H1 (cell line): ENCODE data around the gene TTC28. TPM values are rescaled to one million over a fixed set of nuclear protein-coding genes. Genes with fewer than 3 reads are reported as not detected.

Experiments
- CTCF ChIA-PET: fragments of 300-600 bp; sonication (Branson Sonifier 250); formaldehyde crosslinking; loops from one replicate; lab custom pipeline; 2021; ENCODE audit not compliant: partially characterized antibody; lab: Charles Lee
- POLR2A ChIA-PET: fragments of 300-600 bp; sonication (Branson Sonifier 250); formaldehyde crosslinking; loops from one replicate; lab custom pipeline; 2021; ENCODE audit warnings: inconsistent platforms; ENCODE audit not compliant: partially characterized antibody; lab: Charles Lee
- DNase-seq, 2 experiments: peaks; one replicate each; pipeline versions ENCODE4 v3.0.0 to v3.0.0-alpha.2; 2010 to 2022; ENCODE audit warnings: low spot score in 2 of 2, low read depth in 1 of 2, mixed read lengths in 1 of 2
- FAIRE-seq: peaks from 2 replicates; lab custom pipeline; 2011; peaks lifted over from hg19 to GRCh38; lab: Jason Lieb, UNC
- H2AFZ ChIP-seq: 2 replicates; pipeline ENCODE4 v1.8.1; 2012; ENCODE audit warnings: low read length, inconsistent platforms
- H2AK5ac ChIP-seq: 2 replicates; pipeline ENCODE4 v1.6.1; 2013; ENCODE audit warnings: low read depth, low read length
- H2BK120ac ChIP-seq: replicated peaks from 2 replicates; pipeline ENCODE3; 2013; ENCODE audit warnings: low read depth, low read length, inconsistent platforms
- H2BK12ac ChIP-seq: 2 replicates; pipeline ENCODE4 v1.6.1; 2013; ENCODE audit warnings: low read depth, low read length
- H2BK15ac ChIP-seq: 2 replicates; pipeline ENCODE4 v1.6.1; 2013; ENCODE audit warnings: low read length
- H2BK20ac ChIP-seq: 2 replicates; pipeline ENCODE4 v1.6.1; 2013; ENCODE audit warnings: low read length
- H2BK5ac ChIP-seq: 2 replicates; pipeline ENCODE4 v1.6.1; 2013; ENCODE audit warnings: low read depth, low read length
- H3K14ac ChIP-seq: 2 replicates; pipeline ENCODE4 v1.6.1; 2013; ENCODE audit warnings: inconsistent platforms; ENCODE audit not compliant: insufficient read length
- H3K18ac ChIP-seq: 2 replicates; pipeline ENCODE4 v1.6.1; 2013; ENCODE audit warnings: low read length; ENCODE audit errors: extremely low read depth
- H3K23ac ChIP-seq: 2 replicates; pipeline ENCODE4 v1.6.1; 2013; ENCODE audit warnings: inconsistent platforms; ENCODE audit not compliant: insufficient read length
- H3K23me2 ChIP-seq: 2 replicates; pipeline ENCODE4 v1.6.1; 2013; ENCODE audit warnings: low read depth, low read length
- H3K27ac ChIP-seq: 2 replicates; pipeline ENCODE4 v1.6.1; 2011; ENCODE audit warnings: low read depth, low read length, inconsistent platforms
- H3K27me3 ChIP-seq, 4 experiments: replicated peaks in 1 of 4; 1 replicate in 1 of 4; 2 replicates in 3 of 4; pipeline versions ENCODE4 v1.6.1 to v1.8.1; 2011 to 2013; ENCODE audit warnings: low read length in 3 of 4, mild to moderate bottlenecking in 3 of 4, inconsistent platforms in 2 of 4, mixed read lengths in 2 of 4, moderate library complexity in 1 of 4; ENCODE audit not compliant: control insufficient read depth in 3 of 4, insufficient read depth in 3 of 4; ENCODE audit errors: extremely low read depth in 1 of 4
- H3K36me3 ChIP-seq, 4 experiments: 2 replicates each; pipeline versions ENCODE4 v1.6.1 to v1.8.1; 2011 to 2013; ENCODE audit warnings: mild to moderate bottlenecking in 4 of 4, low read length in 3 of 4, moderate library complexity in 2 of 4, control low read depth in 1 of 4, inconsistent platforms in 1 of 4; ENCODE audit not compliant: insufficient read depth in 4 of 4, control insufficient read depth in 2 of 4
- H3K4ac ChIP-seq: replicated peaks from 2 replicates; pipeline ENCODE3; 2013; ENCODE audit warnings: low read length, low read depth, mixed read lengths, inconsistent platforms; ENCODE audit not compliant: insufficient read length
- H3K4me1 ChIP-seq, 4 experiments: replicated peaks in 1 of 4; 1 replicate in 1 of 4; 2 replicates in 3 of 4; pipeline versions ENCODE4 v1.6.1 to v1.8.1; 2011 to 2013; ENCODE audit warnings: low read length in 3 of 4, inconsistent platforms in 2 of 4, mixed read lengths in 1 of 4; ENCODE audit not compliant: insufficient read depth in 4 of 4, control insufficient read depth in 3 of 4
- H3K4me2 ChIP-seq, 2 experiments: 2 replicates each; pipeline versions ENCODE4 v1.6.1 to v1.8.1; 2011 to 2013; ENCODE audit warnings: low read depth in 2 of 2, low read length in 2 of 2, control low read depth in 1 of 2, inconsistent platforms in 1 of 2, mild to moderate bottlenecking in 1 of 2; ENCODE audit not compliant: insufficient read depth in 1 of 2
- H3K4me3 ChIP-seq, 4 experiments: fragments of 200-600, 300-600 bp in 1 of 4; sonication (generic), shearing (Covaris generic), sonication (Bioruptor Twin) in 1 of 4; 2 replicates each; pipeline versions ENCODE4 v1.5.1 to v1.8.1; 2011 to 2016; ENCODE audit warnings: low read length in 4 of 4, low read depth in 3 of 4, control low read depth in 2 of 4, inconsistent platforms in 2 of 4, mild to moderate bottlenecking in 2 of 4, mixed read lengths in 1 of 4, moderate library complexity in 1 of 4; ENCODE audit not compliant: insufficient read depth in 2 of 4; ENCODE audit errors: extremely low read depth in 1 of 4
- H3K56ac ChIP-seq: replicated peaks from 2 replicates; pipeline ENCODE3; 2013; ENCODE audit warnings: low read depth, mild to moderate bottlenecking, mixed read lengths, low read length, inconsistent platforms; ENCODE audit not compliant: insufficient read length
- H3K79me1 ChIP-seq: 2 replicates; pipeline ENCODE4 v1.6.1; 2013; ENCODE audit warnings: low read depth, low read length, control low read depth
- H3K79me2 ChIP-seq, 2 experiments: 2 replicates each; pipeline versions ENCODE4 v1.6.1 to v1.8.1; 2012 to 2013; ENCODE audit warnings: low read length in 2 of 2, mild to moderate bottlenecking in 2 of 2, inconsistent platforms in 1 of 2; ENCODE audit not compliant: insufficient read depth in 2 of 2, control insufficient read depth in 1 of 2
- H3K9ac ChIP-seq, 4 experiments: replicated peaks in 1 of 4; 1 replicate in 1 of 4; 2 replicates in 3 of 4; pipeline versions ENCODE4 v1.6.1 to v1.8.1; 2011 to 2013; ENCODE audit warnings: low read depth in 3 of 4, low read length in 3 of 4, control low read depth in 2 of 4, mild to moderate bottlenecking in 2 of 4, moderate library complexity in 2 of 4, inconsistent platforms in 1 of 4; ENCODE audit errors: extremely low read depth in 1 of 4
- H3K9me3 ChIP-seq, 2 experiments: 2 replicates each; pipeline versions ENCODE4 v1.6.1 to v1.8.1; 2012 to 2013; ENCODE audit warnings: mild to moderate bottlenecking in 2 of 2, moderate library complexity in 2 of 2, control low read depth in 1 of 2, inconsistent platforms in 1 of 2, low read depth in 1 of 2, low read length in 1 of 2, mixed read lengths in 1 of 2; ENCODE audit not compliant: insufficient read depth in 2 of 2
- H4K20me1 ChIP-seq, 2 experiments: replicated peaks in 1 of 2; 2 replicates each; pipeline versions ENCODE3 to v1.8.1; 2011 to 2013; ENCODE audit warnings: inconsistent platforms in 2 of 2, low read length in 2 of 2, mild to moderate bottlenecking in 1 of 2; ENCODE audit not compliant: insufficient read depth in 2 of 2, control insufficient read depth in 1 of 2
- H4K5ac ChIP-seq: 2 replicates; pipeline ENCODE4 v1.6.1; 2013; ENCODE audit warnings: low read length, low read depth, mixed read lengths, inconsistent platforms; ENCODE audit not compliant: insufficient read length
- H4K8ac ChIP-seq: 2 replicates; pipeline ENCODE4 v1.8.0; 2013; ENCODE audit warnings: mild to moderate bottlenecking, moderate library complexity, low read length, inconsistent platforms; ENCODE audit not compliant: insufficient read depth; ENCODE audit errors: extremely low read depth
- H4K91ac ChIP-seq: replicated peaks from 2 replicates; pipeline ENCODE3; 2013; ENCODE audit warnings: low read length, mixed read lengths, inconsistent platforms; ENCODE audit not compliant: insufficient read length
- ASH2L ChIP-seq: fragments of 200-600, 300-600 bp; sonication (generic); IDR thresholded peaks from one replicate; pipeline ENCODE4 v1.7.1; 2017; ENCODE audit warnings: low read length
- BCL11A ChIP-seq, 2 experiments: IDR thresholded peaks; one replicate each; pipeline ENCODE4 v1.6.1; 2011; ENCODE audit warnings: low read depth in 2 of 2, low read length in 2 of 2, mild to moderate bottlenecking in 2 of 2
- CTBP2 ChIP-seq: IDR thresholded peaks from 2 replicates; pipeline ENCODE4 v1.7.0; 2011; ENCODE audit warnings: borderline replicate concordance, mild to moderate bottlenecking, moderate library complexity, mixed read lengths, low read length; ENCODE audit not compliant: insufficient read depth, insufficient read length
- EZH2 ChIP-seq: fragments of 200-600 bp; sonication (generic); IDR thresholded peaks from 2 replicates; pipeline ENCODE4 v1.7.1; 2012; ENCODE audit warnings: low read depth, mild to moderate bottlenecking, moderate library complexity, low read length, inconsistent platforms; ENCODE audit not compliant: severe bottlenecking
- FOSL1 ChIP-seq: IDR thresholded peaks from 2 replicates; pipeline ENCODE4 v1.6.1; 2011; ENCODE audit warnings: mild to moderate bottlenecking, low read depth, low read length, moderate library complexity; ENCODE audit not compliant: insufficient read depth
- KDM5A ChIP-seq: fragments of 200-600 bp; IDR thresholded peaks from 2 replicates; pipeline ENCODE4 v1.7.1; 2012; ENCODE audit warnings: mild to moderate bottlenecking, low read length, inconsistent platforms, mixed read lengths
- POLR2A ChIP-seq, 2 experiments: IDR thresholded peaks; 1 replicate in 1 of 2; 2 replicates in 1 of 2; pipeline ENCODE4 v1.6.1; 2011; ENCODE audit warnings: low read depth in 2 of 2, low read length in 2 of 2, mild to moderate bottlenecking in 2 of 2; ENCODE audit errors: control extremely low read depth in 1 of 2
- POU5F1 ChIP-seq: IDR thresholded peaks from 2 replicates; pipeline ENCODE4 v1.6.1; 2011; ENCODE audit warnings: low read depth, mild to moderate bottlenecking, low read length, moderate library complexity
- SIRT6 ChIP-seq: IDR thresholded peaks from one replicate; pipeline ENCODE4 v1.7.1; 2012; ENCODE audit warnings: low read length, inconsistent platforms
- WGBS, 2 experiments: shearing (Covaris generic) in 1 of 2; methylation state at CpG; one replicate each; pipeline versions ENCODE4 v1.1.6 to v1.1.7; 2013 to 2015; ENCODE audit warnings: low lambda C conversion rate in 2 of 2, mixed read lengths in 2 of 2, inconsistent platforms in 1 of 2, low coverage in 1 of 2, missing lambda C conversion rate in 1 of 2; ENCODE audit not compliant: insufficient replicate concordance in 2 of 2, insufficient coverage in 1 of 2, insufficient read length in 1 of 2; ENCODE audit errors: extremely low coverage in 1 of 2, missing lambda C conversion rate in 1 of 2; 5-methylcytosine and 5-hydroxymethylcytosine counted together
- polyA plus RNA-seq, 7 experiments: library from polyadenylated mRNA; depleted of rRNA in 3 of 7; stranded (reverse) in 5 of 7; unstranded in 2 of 7; fragments of >200 nt in 5 of 7; fragments of 200-250 nt in 2 of 7; gene quantifications; 1 replicate in 5 of 7; 2 replicates in 1 of 7; 4 replicates in 1 of 7; pipeline versions ENCODE4 v1.2.1 to v1.2.3, GENCODE V29; 2011 to 2013; ENCODE audit warnings: missing spikeins in 2 of 7, mixed read lengths in 2 of 7
- total RNA-seq: library from RNA; stranded (reverse); fragmentation: NEBNext Ultra II Directional; extraction: Animal tissue kit (Norgen Biotek cat#: 25700); gene quantifications from 2 replicates; pipeline ENCODE4 v1.2.1, GENCODE V29; 2021

Gene TTC28
- total and polyA plus RNA-seq, 2 of the 8 experiments (the other 6 are each of a cell fraction or from before 2014, with no cell fraction given): 2.6 to 12.6 TPM

GRCh38 chr22:28044546-28045173 lies 635.0 kb downstream of the TTC28 start:
- H3K9ac ChIP-seq: no peak overlapping the region
- no peak overlapping the region for H2AK5ac ChIP-seq
- H3K4me3 ChIP-seq: no peak overlapping the region
- H4K8ac ChIP-seq: no peak overlapping the region
- H4K20me1 ChIP-seq: no peaks in the 10 kb centered on the region
- no peak overlapping the region for H3K14ac ChIP-seq
- H2AFZ ChIP-seq: no peak overlapping the region
- H2BK20ac ChIP-seq: no peak overlapping the region
- H2BK15ac ChIP-seq: no peak overlapping the region
- WGBS, 2 experiments: 91% methylated on average over 7 of the region's 7 CpGs; no CpG with 5 or more reads in 1 of the 2 experiments
- H3K27me3 ChIP-seq: no peaks in the 10 kb centered on the region
- no peak overlapping the region for H2BK5ac ChIP-seq
- CTCF ChIA-PET: interaction anchor here (1.8 kb wide), 1 partner anchor 9 kb away, joined by 5 read pairs; no protein-coding TSS in a partner anchor
- no peaks in the 10 kb centered on the region for H3K23me2 ChIP-seq
- H4K5ac ChIP-seq: no peak overlapping the region
- FAIRE-seq (no peak), DNase-seq (no peak)
- H3K4me2 ChIP-seq: no peak overlapping the region
- H3K56ac ChIP-seq: no peak overlapping the region
- H4K91ac ChIP-seq: no peak overlapping the region
- no peaks in the 10 kb centered on the region for H3K9me3 ChIP-seq
- no peak overlapping the region for H3K23ac ChIP-seq
- POLR2A ChIA-PET: no interaction called here
- no peak overlapping the region for H3K18ac ChIP-seq
- H3K36me3 ChIP-seq: no peaks in the 10 kb centered on the region
- no peaks in the 10 kb centered on the region for H3K79me2 ChIP-seq
- H3K4ac ChIP-seq: no peak overlapping the region
- no peak overlapping the region for H2BK12ac ChIP-seq
- no peaks in the 10 kb centered on the region for H3K79me1 ChIP-seq
- H2BK120ac ChIP-seq: no peak overlapping the region
- no peak overlapping the region for H3K27ac ChIP-seq
- H3K4me1 ChIP-seq: no peaks in the 10 kb centered on the region
- TF ChIP-seq SIRT6: no peak
- no peak for TF ChIP-seq BCL11A (IDR thresholded peaks at IDR 0.05; ENCODE audit: low read depth in 2 of 2, low read length in 2 of 2)
- TF ChIP-seq ASH2L: no peak
- no peak for TF ChIP-seq CTBP2
- TF ChIP-seq FOSL1: no peak
- TF ChIP-seq KDM5A: no peak
- TF ChIP-seq POU5F1: no peak
- TF ChIP-seq POLR2A (IDR thresholded peaks at IDR 0.05; ENCODE audit: control extremely low read depth in 1 of 2, low read depth in 2 of 2, low read length in 2 of 2): no peak
- no peak for TF ChIP-seq EZH2
